22Rv1 (cell line): ENCODE data around the gene ARF6.

Experiments used
- ZFX ChIP-seq: fragments of 450-650 bp; IDR thresholded peaks from 2 replicates; pipeline ENCODE4 v1.6.1; 2017; ENCODE audit warnings: antibody characterized with exemption, borderline replicate concordance
- TF ChIP-seq, protein P1 (sequence below): fragments of 450-650 bp; IDR thresholded peaks from 2 replicates; pipeline ENCODE4 v1.5.1; 2017; ENCODE audit warnings: mild to moderate bottlenecking

GRCh38 chr14:49942090-49942489, 49.2 kb downstream of the ARF6 start:
- TF ChIP-seq, protein P1, sequence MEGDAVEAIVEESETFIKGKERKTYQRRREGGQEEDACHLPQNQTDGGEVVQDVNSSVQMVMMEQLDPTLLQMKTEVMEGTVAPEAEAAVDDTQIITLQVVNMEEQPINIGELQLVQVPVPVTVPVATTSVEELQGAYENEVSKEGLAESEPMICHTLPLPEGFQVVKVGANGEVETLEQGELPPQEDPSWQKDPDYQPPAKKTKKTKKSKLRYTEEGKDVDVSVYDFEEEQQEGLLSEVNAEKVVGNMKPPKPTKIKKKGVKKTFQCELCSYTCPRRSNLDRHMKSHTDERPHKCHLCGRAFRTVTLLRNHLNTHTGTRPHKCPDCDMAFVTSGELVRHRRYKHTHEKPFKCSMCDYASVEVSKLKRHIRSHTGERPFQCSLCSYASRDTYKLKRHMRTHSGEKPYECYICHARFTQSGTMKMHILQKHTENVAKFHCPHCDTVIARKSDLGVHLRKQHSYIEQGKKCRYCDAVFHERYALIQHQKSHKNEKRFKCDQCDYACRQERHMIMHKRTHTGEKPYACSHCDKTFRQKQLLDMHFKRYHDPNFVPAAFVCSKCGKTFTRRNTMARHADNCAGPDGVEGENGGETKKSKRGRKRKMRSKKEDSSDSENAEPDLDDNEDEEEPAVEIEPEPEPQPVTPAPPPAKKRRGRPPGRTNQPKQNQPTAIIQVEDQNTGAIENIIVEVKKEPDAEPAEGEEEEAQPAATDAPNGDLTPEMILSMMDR, result no peak
- TF ChIP-seq ZFX, result no peak
